ENCODE data around the gene FBRS.
"Not testable (repeated sequence)": the region's sequence is repeated elsewhere in the genome, so short reads cannot be mapped to it uniquely, and the experiment has no call there.

The FBRS gene

GRCh38 chr16:30657866-30658730 is at the start of gene FBRS:
Gene FBRS (plus strand): TSS chr16:30658431. CDS start chr16:30659519, 1,088 bp downstream.
- peak; percentile 100 for DNase-seq

GRCh38 chr16:30609002-30609925 is 49.0 kb upstream of the FBRS start:
- peak; percentile 50 for DNase-seq

GRCh38 chr16:30609926-30610839 is 48.0 kb upstream of the FBRS start, which contains the start of gene ZNF689:
Gene ZNF689 (minus strand): TSS chr16:30610389. CDS start chr16:30610041, 348 bp downstream.
- peak; percentile 93 for DNase-seq

- DNase-seq: peak; percentile 56
These were observed 42.7 kb upstream of the FBRS start for GRCh38 chr16:30615358-30616091.

- no peak for DNase-seq
These were observed 39.0 kb upstream of the FBRS start for GRCh38 chr16:30619202-30619601.

- no peak for DNase-seq
These were observed 38.6 kb upstream of the FBRS start for GRCh38 chr16:30619638-30620037.

- no peak for DNase-seq
These were observed 38.1 kb upstream of the FBRS start for GRCh38 chr16:30620169-30620568.

GRCh38 chr16:30621765-30622164 is 36.5 kb upstream of the FBRS start:
- no peak for DNase-seq

GRCh38 chr16:30622455-30623032 is 35.7 kb upstream of the FBRS start:
- no peak for DNase-seq

- no peak for DNase-seq
These were observed 34.5 kb upstream of the FBRS start for GRCh38 chr16:30623536-30624283.

- no peak for DNase-seq
These were observed 32.0 kb upstream of the FBRS start for GRCh38 chr16:30626236-30626635.

GRCh38 chr16:30628628-30629540 is 29.3 kb upstream of the FBRS start:
- peak; percentile 90 for DNase-seq

GRCh38 chr16:30632454-30632853 is 25.8 kb upstream of the FBRS start:
- DNase-seq: not testable (repeated sequence)

GRCh38 chr16:30633526-30633925 is 24.7 kb upstream of the FBRS start:
- no peak for DNase-seq

- DNase-seq: no peak
These were observed 21.6 kb upstream of the FBRS start for GRCh38 chr16:30636599-30636998.

- not testable (repeated sequence) for DNase-seq
These were observed 21.1 kb upstream of the FBRS start for GRCh38 chr16:30637139-30637538.

- peak; percentile 21 for DNase-seq
These were observed 20.3 kb upstream of the FBRS start for GRCh38 chr16:30637944-30638343.

GRCh38 chr16:30641378-30641982 is 16.8 kb upstream of the FBRS start:
- DNase-seq: no peak

- no peak for DNase-seq
These were observed 13.8 kb upstream of the FBRS start for GRCh38 chr16:30644334-30644830.
